MCF 10A (cell line): ENCODE data around the gene CD2AP. TPM values are rescaled to one million over a fixed set of nuclear protein-coding genes. Genes with fewer than 3 reads are reported as not detected.

ENCODE experiments used
- BruUV-seq: library from RNA; stranded (reverse); fragments of 400-500 nt; replicated peaks from 2 replicates; lab custom pipeline; 2021; lab: Mats Ljungman, UMichigan
- CTCF ChIA-PET: fragments of 300-600 bp; sonication (Branson Sonifier 250); formaldehyde crosslinking; extraction: SDS; loops from one replicate; lab custom pipeline; 2021; ENCODE audit warnings: antibody characterized with exemption, inconsistent platforms; lab: Yijun Ruan, JAX
- POLR2A ChIA-PET: fragments of 300-600, 350-650 bp; sonication (Branson Sonifier 250); formaldehyde crosslinking; extraction: SDS; loops from one replicate; lab custom pipeline; 2020; ENCODE audit warnings: antibody characterized with exemption, inconsistent platforms; lab: Yijun Ruan, JAX
- DNase-seq: peaks from one replicate; pipeline ENCODE4 v3.0.0-alpha.2; 2018; ENCODE audit not compliant: unreplicated experiment
- H3K27ac Mint-ChIP-seq: one replicate; pipeline ENCODE4 v1.8.0; 2022; ENCODE audit warnings: mild to moderate bottlenecking, low read depth, mixed read lengths; ENCODE audit not compliant: unreplicated experiment
- H3K27me3 Mint-ChIP-seq: one replicate; pipeline ENCODE4 v1.8.0; 2022; ENCODE audit warnings: mixed read lengths; ENCODE audit not compliant: insufficient read depth, unreplicated experiment
- H3K36me3 Mint-ChIP-seq: one replicate; pipeline ENCODE4 v1.8.0; 2022; ENCODE audit warnings: mild to moderate bottlenecking, moderate library complexity, mixed read lengths; ENCODE audit not compliant: insufficient read depth, unreplicated experiment
- H3K4me1 Mint-ChIP-seq: one replicate; pipeline ENCODE4 v1.8.0; 2022; ENCODE audit warnings: mixed read lengths; ENCODE audit not compliant: insufficient read depth, unreplicated experiment
- H3K4me3 Mint-ChIP-seq: one replicate; pipeline ENCODE4 v1.8.0; 2022; ENCODE audit warnings: mild to moderate bottlenecking, moderate library complexity, mixed read lengths; ENCODE audit not compliant: unreplicated experiment
- H3K9me3 Mint-ChIP-seq: one replicate; pipeline ENCODE4 v1.8.0; 2022; ENCODE audit warnings: mixed read lengths; ENCODE audit not compliant: unreplicated experiment
- CTCF ChIP-seq: fragments of 200-600 bp; IDR thresholded peaks from one replicate; pipeline ENCODE4 v1.8.0; 2022; ENCODE audit warnings: antibody characterized with exemption, mild to moderate bottlenecking; ENCODE audit not compliant: unreplicated experiment
- intact Hi-C: fragments of 100-400 bp; cut with micrococcal nuclease; formaldehyde crosslinking; loops from 2 replicates; pipeline ENCODE4 v1.14.1; 2022
- total RNA-seq: library from RNA; stranded (reverse); gene quantifications from 2 replicates; pipeline ENCODE4 v1.2.3, GENCODE V29; 2022

The CD2AP gene
- total RNA-seq, 1 experiment from 2014 or later = 40.3 TPM

GRCh38 chr6:47592131-47592840, 114.7 kb downstream of the CD2AP start:
- no peak for DNase-seq
- Mint-ChIP-seq H3K9me3 (no peaks in the 10 kb centered on the region), H3K4me1 (no peaks in the 10 kb centered on the region), H3K27me3 (no peaks in the 10 kb centered on the region), H3K27ac (no peak overlapping the region), H3K4me3 (no peak overlapping the region), H3K36me3 (peaks cover 52% of the 10 kb centered on the region)
- intact Hi-C loops = no loop called here
- TF ChIP-seq CTCF = no peak
- POLR2A ChIA-PET = interaction anchor here (1.5 kb wide), 1 partner anchor 10 kb away, joined by 4 read pairs; no protein-coding TSS in a partner anchor
- no TSS peak for BruUV-seq
- CTCF ChIA-PET = interaction anchor here (0.6 to 2.2 kb wide), 5 partner anchors 10 to 926 kb away, joined by 3 to 8 read pairs (median 4); partner anchors contain the start of gene CD2AP

- Mint-ChIP-seq H3K27ac (no peak overlapping the region), H3K27me3 (no peaks in the 10 kb centered on the region), H3K9me3 (no peaks in the 10 kb centered on the region), H3K36me3 (peaks cover 60% of the 10 kb centered on the region), H3K4me1 (no peaks in the 10 kb centered on the region), H3K4me3 (no peak overlapping the region)
- no peak for DNase-seq
- BruUV-seq = no TSS peak
- ChIA-PET POLR2A (interaction anchor here (0.6 to 1.0 kb wide), 3 partner anchors 116 to 1741 kb away, joined by 3 to 4 read pairs (median 3); partner anchors contain the start of gene CD2AP), CTCF (interaction anchor here (2.2 kb wide), 1 partner anchor 37 kb away, joined by 8 read pairs; no protein-coding TSS in a partner anchor)
- intact Hi-C loops = no loop called here
- no peak for TF ChIP-seq CTCF
Observed at GRCh38 chr6:47593979-47594378, 116.4 kb downstream of the CD2AP start.

- Mint-ChIP-seq H3K4me3 (no peak overlapping the region), H3K27ac (no peak overlapping the region)
- BruUV-seq = no TSS peak
Observed at GRCh38 chr6:47595785-47596184, 118.2 kb downstream of the CD2AP start.

More at GRCh38 chr6:47595785-47596184, 118.2 kb downstream of the CD2AP start:
- ChIA-PET CTCF (interaction anchor here (1.1 kb wide), 1 partner anchor 161 kb away, joined by 3 read pairs; no protein-coding TSS in a partner anchor), POLR2A (interaction anchor here (0.7 kb wide), 1 partner anchor 217 kb away, joined by 5 read pairs; no protein-coding TSS in a partner anchor)
- no peak for DNase-seq
- intact Hi-C loops = no loop called here
- H3K27me3 Mint-ChIP-seq = no peaks in the 10 kb centered on the region
- peaks cover 46% of the 10 kb centered on the region for H3K36me3 Mint-ChIP-seq
- no peak for TF ChIP-seq CTCF
- no peaks in the 10 kb centered on the region for H3K9me3 Mint-ChIP-seq
- H3K4me1 Mint-ChIP-seq = no peaks in the 10 kb centered on the region
